ENCODE data around the gene C9orf40. TPM values are rescaled to one million over a fixed set of nuclear protein-coding genes. Genes with fewer than 3 reads are reported as not detected.

The C9orf40 gene
- total RNA-seq, 2 experiments from 2014 or later = 3.0 TPM

GRCh38 chr9:74985041-74985440 lies 32.3 kb upstream of the C9orf40 start:
- H3K27me3 Mint-ChIP-seq = no peaks in the 10 kb centered on the region
- Histone ChIP-seq H3K9me3 (ENCODE audit: control insufficient read depth in 1 of 2, insufficient read depth in 1 of 2, low read length in 2 of 2) (no peaks in the 10 kb centered on the region), H3K4me1 (ENCODE audit: insufficient read depth, low read length) (no peaks in the 10 kb centered on the region), H3K27ac (ENCODE audit: low read depth in 1 of 2, low read length in 2 of 2) (no peak overlapping the region), H3K4me3 (ENCODE audit: low read length) (no peak overlapping the region), H3K27me3 (ENCODE audit: control insufficient read depth in 1 of 2, insufficient read depth in 2 of 2, low read length in 2 of 2) (no peaks in the 10 kb centered on the region), H3K36me3 (ENCODE audit: insufficient read depth, low read length) (peaks cover 10% of the 10 kb centered on the region)
- no peak overlapping the region for H3K4me3 Mint-ChIP-seq
- H3K4me1 Mint-ChIP-seq (ENCODE audit: low read depth) = no peaks in the 10 kb centered on the region
- H3K9me3 Mint-ChIP-seq = no peaks in the 10 kb centered on the region
- no peak overlapping the region for H3K27ac Mint-ChIP-seq
- intact Hi-C loops (cut with DNase I, micrococcal nuclease) = no loop called here
- ChIA-PET CTCF (interaction anchor here (0.6 kb wide), 1 partner anchor 49 kb away, joined by 3 read pairs; no protein-coding TSS in a partner anchor), POLR2A (interaction anchor here (0.5 to 1.4 kb wide), 2 partner anchors 38 to 146 kb away, joined by 3 read pairs; no protein-coding TSS in a partner anchor)
- DNase-seq = no peak
- peaks cover 62% of the 10 kb centered on the region for H3K36me3 Mint-ChIP-seq (ENCODE audit: low read depth)
- no peak for TF ChIP-seq CTCF (IDR thresholded peaks at IDR 0.05)
- ATAC-seq (ENCODE audit: poor library complexity) = no peak

GRCh38 chr9:74983709-74984108 lies 31.0 kb upstream of the C9orf40 start:
- H3K27ac ChIP-seq (ENCODE audit: low read depth in 1 of 2, low read length in 2 of 2) = no peak overlapping the region
- Mint-ChIP-seq H3K9me3 (no peaks in the 10 kb centered on the region), H3K4me3 (no peak overlapping the region), H3K27ac (no peak overlapping the region), H3K4me1 (ENCODE audit: low read depth) (no peaks in the 10 kb centered on the region), H3K27me3 (no peaks in the 10 kb centered on the region), H3K36me3 (ENCODE audit: low read depth) (peaks cover 69% of the 10 kb centered on the region)
- DNase-seq (no peak), ATAC-seq (ENCODE audit: poor library complexity) (no peak)
- intact Hi-C loops (cut with DNase I, micrococcal nuclease) = no loop called here
- no peaks in the 10 kb centered on the region for H3K9me3 ChIP-seq (ENCODE audit: control insufficient read depth in 1 of 2, insufficient read depth in 1 of 2, low read length in 2 of 2)
- no peaks in the 10 kb centered on the region for H3K4me1 ChIP-seq (ENCODE audit: insufficient read depth, low read length)
- peaks cover 14% of the 10 kb centered on the region for H3K36me3 ChIP-seq (ENCODE audit: insufficient read depth, low read length)
- no peak for TF ChIP-seq CTCF (IDR thresholded peaks at IDR 0.05)
- H3K4me3 ChIP-seq (ENCODE audit: low read length) = no peak overlapping the region
- ChIA-PET POLR2A (no interaction called here), CTCF (no interaction called here)
- no peaks in the 10 kb centered on the region for H3K27me3 ChIP-seq (ENCODE audit: control insufficient read depth in 1 of 2, insufficient read depth in 2 of 2, low read length in 2 of 2)

- Histone ChIP-seq H3K27me3 (ENCODE audit: control insufficient read depth in 1 of 2, insufficient read depth in 2 of 2, low read length in 2 of 2) (no peaks in the 10 kb centered on the region), H3K36me3 (ENCODE audit: insufficient read depth, low read length) (peaks cover 4% of the 10 kb centered on the region), H3K9me3 (ENCODE audit: control insufficient read depth in 1 of 2, insufficient read depth in 1 of 2, low read length in 2 of 2) (no peaks in the 10 kb centered on the region), H3K4me1 (ENCODE audit: insufficient read depth, low read length) (no peaks in the 10 kb centered on the region), H3K27ac (ENCODE audit: low read depth in 1 of 2, low read length in 2 of 2) (no peak overlapping the region), H3K4me3 (ENCODE audit: low read length) (no peak overlapping the region)
- POLR2A ChIA-PET = no interaction called here
- Mint-ChIP-seq H3K27ac (no peak overlapping the region), H3K9me3 (no peaks in the 10 kb centered on the region), H3K36me3 (ENCODE audit: low read depth) (peaks cover 77% of the 10 kb centered on the region), H3K4me3 (no peak overlapping the region), H3K4me1 (ENCODE audit: low read depth) (no peaks in the 10 kb centered on the region), H3K27me3 (no peaks in the 10 kb centered on the region)
- ATAC-seq (ENCODE audit: poor library complexity) (no peak), DNase-seq (no peak)
- CTCF ChIA-PET = no interaction called here
- TF ChIP-seq CTCF (IDR thresholded peaks at IDR 0.05) = no peak
- intact Hi-C loops (cut with DNase I, micrococcal nuclease) = no loop called here
Observed at GRCh38 chr9:74979844-74980243, 27.1 kb upstream of the C9orf40 start.

All from CD4-positive, alpha-beta T cell (primary cell).